ENCODE measurements around the gene VDAC1.

DNA sequence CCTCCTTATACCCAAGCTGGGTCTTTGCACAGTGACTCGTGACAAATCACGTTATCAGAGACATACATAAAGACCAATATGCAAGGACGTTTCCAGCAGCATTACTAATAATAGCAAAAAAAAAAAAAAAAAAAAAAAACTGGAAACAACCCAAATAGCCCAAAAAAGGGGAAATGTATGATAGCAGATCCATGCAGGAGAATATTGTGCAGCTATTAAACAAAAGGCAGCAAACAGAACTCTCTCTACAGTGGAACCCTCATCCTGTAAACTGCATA, 74.0 kb downstream of the VDAC1 start:
- TF ChIP-seq, protein P1, sequence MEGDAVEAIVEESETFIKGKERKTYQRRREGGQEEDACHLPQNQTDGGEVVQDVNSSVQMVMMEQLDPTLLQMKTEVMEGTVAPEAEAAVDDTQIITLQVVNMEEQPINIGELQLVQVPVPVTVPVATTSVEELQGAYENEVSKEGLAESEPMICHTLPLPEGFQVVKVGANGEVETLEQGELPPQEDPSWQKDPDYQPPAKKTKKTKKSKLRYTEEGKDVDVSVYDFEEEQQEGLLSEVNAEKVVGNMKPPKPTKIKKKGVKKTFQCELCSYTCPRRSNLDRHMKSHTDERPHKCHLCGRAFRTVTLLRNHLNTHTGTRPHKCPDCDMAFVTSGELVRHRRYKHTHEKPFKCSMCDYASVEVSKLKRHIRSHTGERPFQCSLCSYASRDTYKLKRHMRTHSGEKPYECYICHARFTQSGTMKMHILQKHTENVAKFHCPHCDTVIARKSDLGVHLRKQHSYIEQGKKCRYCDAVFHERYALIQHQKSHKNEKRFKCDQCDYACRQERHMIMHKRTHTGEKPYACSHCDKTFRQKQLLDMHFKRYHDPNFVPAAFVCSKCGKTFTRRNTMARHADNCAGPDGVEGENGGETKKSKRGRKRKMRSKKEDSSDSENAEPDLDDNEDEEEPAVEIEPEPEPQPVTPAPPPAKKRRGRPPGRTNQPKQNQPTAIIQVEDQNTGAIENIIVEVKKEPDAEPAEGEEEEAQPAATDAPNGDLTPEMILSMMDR (IDR thresholded peaks at IDR 0.05): no peak
- TF ChIP-seq EZH2 (IDR thresholded peaks at IDR 0.05; ENCODE audit: borderline replicate concordance, insufficient read depth, low read depth, low read length, poor library complexity, severe bottlenecking): no peak
